Glomerular visceral epithelial cell (primary cell): ENCODE data around the gene KRTAP17-1.
"Not testable (repeated sequence)": the region's sequence is repeated elsewhere in the genome, so short reads cannot be mapped to it uniquely, and the experiment has no call there.

Source experiments
- DNase-seq: peaks from one replicate; pipeline ENCODE4 v3.0.0-alpha.2; 2016; ENCODE audit errors: extremely low spot score

The KRTAP17-1 gene

GRCh38 chr17:41302981-41303380 lies 12.5 kb downstream of the KRTAP17-1 start:
- no peak for DNase-seq

- DNase-seq, result no peak
Measured at GRCh38 chr17:41301916-41302901, 13.3 kb downstream of the KRTAP17-1 start, which contains the start of gene KRTAP29-1. Gene KRTAP29-1 (minus strand): TSS chr17:41302851. CDS start chr17:41302851, 0 bp downstream.

- DNase-seq, result no peak
Measured at GRCh38 chr17:41301204-41301790, 14.2 kb downstream of the KRTAP17-1 start.

- DNase-seq, result no peak
Measured at GRCh38 chr17:41298458-41299135, 16.9 kb downstream of the KRTAP17-1 start.

GRCh38 chr17:41296846-41297245 lies 18.7 kb downstream of the KRTAP17-1 start:
- no peak for DNase-seq

GRCh38 chr17:41294016-41294415 lies 21.5 kb downstream of the KRTAP17-1 start:
- no peak for DNase-seq

- no peak for DNase-seq
Measured at GRCh38 chr17:41287050-41287449, 28.5 kb downstream of the KRTAP17-1 start.

GRCh38 chr17:41284546-41284945 lies 31.0 kb downstream of the KRTAP17-1 start:
- no peak for DNase-seq

- no peak for DNase-seq
Measured at GRCh38 chr17:41284043-41284442, 31.5 kb downstream of the KRTAP17-1 start.

- peak; percentile 70 for DNase-seq
Measured at GRCh38 chr17:41278176-41278955, 37.1 kb downstream of the KRTAP17-1 start.

GRCh38 chr17:41275648-41276190 lies 39.8 kb downstream of the KRTAP17-1 start, which contains the start of gene KRTAP9-7:
Gene KRTAP9-7 (plus strand): TSS chr17:41275698. CDS start chr17:41275698, 0 bp downstream.
- DNase-seq, result not testable (repeated sequence)

GRCh38 chr17:41271858-41272257 lies 43.7 kb downstream of the KRTAP17-1 start:
- DNase-seq, result no peak

GRCh38 chr17:41271323-41271722 lies 44.2 kb downstream of the KRTAP17-1 start:
- DNase-seq, result not testable (repeated sequence)

- no peak for DNase-seq
Measured at GRCh38 chr17:41267711-41268110, 47.8 kb downstream of the KRTAP17-1 start.

- no peak for DNase-seq
Measured at GRCh38 chr17:41265078-41265477, 50.4 kb downstream of the KRTAP17-1 start, which contains the start of gene KRTAP9-6. Gene KRTAP9-6 (plus strand): TSS chr17:41265378. CDS start chr17:41265378, 0 bp downstream.
